Stimulated activated naive CD8-positive, alpha-beta T cell treated with anti-CD3 and anti-CD28 coated beads, Interleukin-15, Interleukin-2, amounts not matched to agents 100 ng/mL and 50 ng/mL, for 24 hours (primary cell): ENCODE measurements around the gene RPTOR.

Experiments used
- H3K27ac Mint-ChIP-seq: one replicate; pipeline ENCODE4 v1.8.0; 2021; ENCODE audit warnings: mild to moderate bottlenecking, mixed read lengths
- H3K27me3 Mint-ChIP-seq: one replicate; pipeline ENCODE4 v1.8.0; 2021; ENCODE audit warnings: mixed read lengths
- H3K36me3 Mint-ChIP-seq: one replicate; pipeline ENCODE4 v1.8.0; 2021; ENCODE audit warnings: low read depth, mixed read lengths
- H3K4me1 Mint-ChIP-seq: one replicate; pipeline ENCODE4 v1.8.0; 2021; ENCODE audit warnings: low read depth, mixed read lengths
- H3K4me3 Mint-ChIP-seq: one replicate; pipeline ENCODE4 v1.8.0; 2021; ENCODE audit warnings: mild to moderate bottlenecking, mixed read lengths
- H3K9me3 Mint-ChIP-seq: one replicate; pipeline ENCODE4 v1.8.0; 2021; ENCODE audit warnings: mixed read lengths

RPTOR gene

DNA sequence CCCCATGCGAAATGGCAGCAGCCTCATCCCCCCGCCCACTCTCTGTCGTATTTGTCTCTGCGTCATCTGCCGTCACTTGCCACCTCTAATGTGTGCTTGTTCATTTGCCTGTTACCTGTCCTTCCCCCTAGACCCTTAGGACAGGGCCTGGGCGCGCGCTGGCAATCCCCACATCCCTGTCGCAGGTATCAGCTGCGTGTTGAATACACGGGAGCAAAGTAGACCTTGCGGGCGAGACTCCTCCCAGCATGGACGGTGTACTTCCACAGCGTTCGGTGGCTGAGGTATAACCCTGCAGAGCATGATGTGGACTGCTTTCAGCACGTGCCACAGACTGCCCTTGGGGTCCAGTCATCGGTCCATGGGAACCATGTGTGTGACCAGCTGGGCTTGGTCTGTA, 276.9 kb downstream of the RPTOR start:
- peaks cover 39% of the 10 kb centered on the region for H3K36me3 Mint-ChIP-seq

DNA sequence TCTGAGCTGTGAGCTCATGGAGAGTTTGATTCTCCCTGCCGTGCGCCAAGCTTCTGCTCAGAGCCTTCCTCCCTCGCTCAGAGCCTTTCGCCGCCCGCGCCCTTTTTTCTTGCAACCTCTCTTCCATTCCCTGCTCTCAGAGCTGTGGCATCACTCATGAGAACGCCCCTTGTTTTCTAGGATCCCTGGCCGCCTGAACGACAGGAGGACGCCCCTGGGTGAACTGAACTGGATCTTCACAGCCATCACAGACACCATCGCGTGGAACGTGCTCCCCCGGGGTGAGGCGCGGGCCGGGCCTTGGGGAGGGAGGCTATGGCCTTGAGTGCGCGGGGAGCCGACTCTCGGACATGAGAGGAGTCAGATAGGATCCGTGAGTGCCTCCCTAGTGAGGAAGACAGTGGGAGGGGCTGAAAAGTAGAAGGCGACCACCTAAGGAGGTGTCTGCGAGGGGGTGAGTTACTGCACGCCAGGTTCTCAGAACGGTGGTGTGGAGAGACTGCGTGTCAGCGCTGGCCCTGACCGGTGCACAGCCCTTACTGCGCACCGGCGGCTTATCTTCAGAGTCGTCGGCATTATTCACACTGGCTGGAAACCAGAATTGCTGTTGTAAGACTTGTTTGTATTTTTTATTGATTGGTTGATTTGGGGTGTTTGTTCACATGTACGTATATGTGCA, 277.5 kb downstream of the RPTOR start:
- Mint-ChIP-seq H3K4me3 (no peak overlapping the region), H3K9me3 (no peaks in the 10 kb centered on the region), H3K4me1 (peaks cover 44% of the 10 kb centered on the region), H3K27me3 (no peaks in the 10 kb centered on the region), H3K27ac (no peak overlapping the region), H3K36me3 (peaks cover 44% of the 10 kb centered on the region)

More for the DNA sequence above, 276.9 kb downstream of the RPTOR start:
- no peaks in the 10 kb centered on the region for H3K9me3 Mint-ChIP-seq
- H3K27ac Mint-ChIP-seq: peak overlapping the region; percentile 49
- H3K27me3 Mint-ChIP-seq: no peaks in the 10 kb centered on the region
- peaks cover 39% of the 10 kb centered on the region for H3K4me1 Mint-ChIP-seq
- no peak overlapping the region for H3K4me3 Mint-ChIP-seq

DNA sequence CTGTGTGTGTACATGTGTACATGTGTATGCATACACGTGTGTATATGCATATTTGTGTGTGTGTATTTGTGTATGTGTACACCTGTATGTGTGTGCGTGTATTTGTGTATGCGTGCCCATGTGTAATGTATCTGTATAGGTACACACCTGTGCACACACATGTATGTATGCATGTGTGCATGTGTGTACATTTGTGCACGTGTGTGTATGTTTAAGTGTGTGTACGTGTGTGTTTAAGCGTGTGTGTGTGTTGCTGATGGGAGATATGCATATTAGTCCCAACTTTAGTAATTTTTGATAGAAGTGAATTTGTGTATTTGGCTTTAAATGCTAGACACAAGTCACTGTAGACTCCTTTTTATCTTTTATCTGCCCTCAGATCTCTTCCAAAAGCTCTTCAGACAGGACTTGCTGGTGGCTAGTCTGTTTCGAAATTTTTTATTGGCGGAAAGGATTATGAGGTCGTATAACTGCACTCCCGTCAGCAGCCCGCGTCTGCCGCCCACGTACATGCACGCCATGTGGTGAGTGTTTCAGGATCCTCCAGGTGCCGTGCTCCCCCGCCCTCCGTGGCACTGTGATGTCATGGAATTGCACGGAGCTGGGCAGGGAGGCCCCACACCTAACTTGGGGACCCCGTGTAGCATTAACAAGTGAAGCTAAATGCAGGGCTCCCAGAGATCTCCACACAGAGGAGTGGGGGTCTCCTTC, 278.2 kb downstream of the RPTOR start:
- Mint-ChIP-seq H3K9me3 (no peaks in the 10 kb centered on the region), H3K27ac (peak overlapping the region; percentile 31), H3K36me3 (peaks cover 50% of the 10 kb centered on the region), H3K27me3 (no peaks in the 10 kb centered on the region), H3K4me1 (peaks cover 46% of the 10 kb centered on the region), H3K4me3 (no peak overlapping the region)

DNA sequence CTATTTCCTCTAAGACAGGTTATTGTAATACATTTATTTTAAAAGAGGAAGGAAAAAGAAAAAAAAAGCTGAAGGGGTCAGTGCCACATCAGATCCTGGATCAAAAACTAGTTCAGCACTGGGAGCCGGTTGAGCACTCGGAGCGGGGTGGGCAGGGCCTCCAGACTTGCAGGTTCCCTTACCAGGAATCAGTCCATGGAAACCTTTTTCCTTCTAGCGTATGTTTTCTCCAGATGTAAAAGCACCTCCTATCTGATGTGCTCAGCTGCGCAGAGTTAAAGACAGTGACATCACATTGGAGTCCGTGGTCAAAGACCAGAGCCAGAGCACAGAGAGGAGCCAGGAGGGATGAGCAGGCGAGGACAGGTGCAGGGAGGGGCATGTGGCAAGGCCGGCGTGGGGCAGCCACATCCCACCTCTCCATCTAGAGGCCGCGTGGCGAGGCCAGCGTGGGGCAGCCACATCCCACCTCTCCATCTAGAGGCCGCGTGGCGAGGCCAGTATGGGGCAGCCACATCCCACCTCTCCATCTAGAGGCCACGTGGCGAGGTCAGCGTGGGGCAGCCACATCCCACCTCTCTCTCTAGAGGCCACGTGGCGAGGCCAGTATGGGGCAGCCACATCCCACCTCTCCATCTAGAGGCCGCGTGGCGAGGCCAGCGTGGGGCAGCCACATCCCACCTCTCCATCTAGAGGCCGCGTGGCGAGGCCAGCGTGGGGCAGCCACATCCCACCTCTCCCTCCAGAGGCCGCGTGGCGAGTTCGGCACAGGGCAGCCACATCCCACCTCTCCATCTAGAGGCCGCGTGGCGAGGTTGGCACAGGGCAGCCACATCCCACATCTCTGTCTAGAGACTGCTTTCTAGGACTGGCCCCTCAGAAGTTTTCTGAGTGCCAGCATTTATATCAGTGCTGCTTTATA, 280.2 kb downstream of the RPTOR start:
- peaks cover 50% of the 10 kb centered on the region for H3K36me3 Mint-ChIP-seq
- H3K27me3 Mint-ChIP-seq: no peaks in the 10 kb centered on the region
- peaks cover 32% of the 10 kb centered on the region for H3K4me1 Mint-ChIP-seq
- H3K4me3 Mint-ChIP-seq: no peak overlapping the region
- no peak overlapping the region for H3K27ac Mint-ChIP-seq
- no peaks in the 10 kb centered on the region for H3K9me3 Mint-ChIP-seq

DNA sequence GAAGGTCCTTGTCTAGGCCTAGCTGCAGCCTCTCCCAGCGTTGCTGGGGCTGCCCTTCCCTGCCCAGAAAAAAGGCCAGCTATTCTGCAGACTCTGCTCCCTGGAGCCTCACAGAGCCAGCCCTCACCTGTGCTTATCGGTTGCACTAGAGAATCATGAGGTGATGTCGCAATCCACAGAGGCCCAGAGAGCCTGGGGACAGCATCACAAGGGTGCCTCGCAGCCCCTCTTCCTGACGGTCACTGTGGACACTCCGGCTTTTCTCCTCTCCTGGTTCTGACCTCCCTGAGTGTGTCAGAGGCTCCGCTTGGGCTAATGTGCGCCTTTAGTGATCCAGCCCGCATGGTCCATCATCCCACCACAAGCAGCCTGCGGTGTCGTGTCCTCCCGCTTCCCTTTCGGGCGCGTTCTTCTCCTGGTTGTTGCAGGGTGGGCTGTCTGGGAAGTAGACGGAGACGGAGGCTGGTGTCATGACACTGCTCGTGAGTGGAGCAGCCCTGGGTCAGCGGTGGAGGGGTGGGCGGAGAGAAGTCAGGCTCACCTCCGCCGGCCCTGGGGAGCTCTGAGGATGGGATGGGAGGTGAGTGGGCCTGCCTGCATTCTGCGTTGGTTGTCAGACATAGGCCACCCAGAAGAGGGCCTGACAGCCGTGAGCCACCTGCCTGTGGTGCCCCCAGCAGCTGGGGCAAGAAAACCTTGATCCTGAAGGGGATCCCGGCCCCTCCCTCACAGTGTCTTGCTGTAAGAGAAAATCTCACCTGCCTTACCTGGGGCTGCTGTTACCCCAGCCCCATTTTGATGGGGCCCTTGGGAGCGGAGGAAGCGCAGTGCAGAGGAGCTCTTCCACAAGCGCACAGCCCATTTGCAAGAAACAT, 281.1 kb downstream of the RPTOR start:
- Mint-ChIP-seq H3K27ac (no peak overlapping the region), H3K9me3 (no peaks in the 10 kb centered on the region), H3K36me3 (peaks cover 57% of the 10 kb centered on the region), H3K27me3 (no peaks in the 10 kb centered on the region), H3K4me1 (peaks cover 26% of the 10 kb centered on the region), H3K4me3 (no peak overlapping the region)

DNA sequence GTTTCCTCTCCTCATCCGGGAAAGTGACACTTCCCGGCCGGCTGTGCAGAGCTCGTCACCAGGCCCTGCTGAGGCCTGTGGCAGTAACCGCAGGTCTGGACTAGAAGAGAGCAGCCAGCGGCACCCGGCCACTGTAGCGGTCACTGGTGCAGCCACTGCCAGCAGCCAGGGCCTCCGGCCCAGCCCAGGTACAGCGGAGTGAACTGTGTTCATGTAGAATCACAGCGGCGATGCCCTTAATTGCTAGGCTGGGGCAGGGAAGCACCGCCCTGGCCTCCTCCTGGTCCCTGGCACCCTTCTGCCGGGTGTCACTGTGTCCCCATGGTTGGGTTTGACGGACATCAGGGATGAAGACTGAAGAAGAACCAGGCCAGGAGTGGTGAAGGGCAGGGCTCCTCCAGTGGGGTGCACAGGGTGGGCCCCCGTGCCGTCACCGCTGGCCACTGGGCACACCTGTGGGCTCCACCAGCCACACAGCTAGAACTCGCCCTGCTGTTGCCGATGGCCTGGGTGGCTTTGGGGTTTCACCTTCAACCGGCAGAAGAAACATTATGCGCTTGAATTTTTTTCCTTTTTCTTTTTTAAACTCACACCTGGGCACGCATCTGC, 281.8 kb downstream of the RPTOR start:
- no peak overlapping the region for H3K4me3 Mint-ChIP-seq
- H3K27me3 Mint-ChIP-seq: no peaks in the 10 kb centered on the region
- peaks cover 61% of the 10 kb centered on the region for H3K36me3 Mint-ChIP-seq
- H3K27ac Mint-ChIP-seq: peak overlapping the region; percentile 74
- H3K9me3 Mint-ChIP-seq: no peaks in the 10 kb centered on the region
- H3K4me1 Mint-ChIP-seq: peaks cover 28% of the 10 kb centered on the region

DNA sequence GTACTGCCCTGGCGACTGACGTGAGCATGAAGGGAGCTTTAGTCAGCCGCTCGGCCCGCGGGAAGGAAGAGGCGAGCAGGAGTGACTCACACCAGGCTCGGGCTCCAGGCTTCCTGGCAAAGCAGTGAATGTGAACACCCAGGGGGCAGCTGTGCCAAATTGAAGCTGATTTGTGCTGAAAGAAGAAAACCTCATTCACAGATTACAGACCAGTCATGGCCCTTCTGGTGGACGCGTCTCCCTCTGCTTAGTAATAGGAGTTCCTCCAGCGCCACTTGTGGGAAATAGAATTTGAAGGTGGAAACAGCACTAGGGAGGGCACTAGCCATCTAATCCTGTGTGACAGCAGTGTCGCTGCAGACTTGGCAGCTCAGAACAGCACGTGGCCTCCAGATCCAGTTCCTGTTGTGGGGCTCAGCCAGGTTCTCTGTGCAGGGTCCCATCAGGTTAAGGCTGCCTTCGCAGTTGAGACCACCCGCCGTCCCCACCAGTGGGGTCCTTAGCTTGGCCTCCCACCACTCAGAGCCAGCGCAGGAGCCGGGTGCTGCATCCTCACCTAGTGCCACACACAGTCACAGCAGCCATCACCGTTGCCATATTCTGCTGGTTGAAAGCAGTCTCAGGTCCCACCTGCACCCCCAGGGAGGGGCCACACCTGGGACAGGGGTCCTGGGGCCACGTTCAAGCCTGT, 282.5 kb downstream of the RPTOR start:
- Mint-ChIP-seq H3K4me1 (peaks cover 35% of the 10 kb centered on the region), H3K27me3 (no peaks in the 10 kb centered on the region), H3K36me3 (peaks cover 54% of the 10 kb centered on the region), H3K4me3 (no peak overlapping the region), H3K27ac (peak overlapping the region; percentile 74), H3K9me3 (no peaks in the 10 kb centered on the region)

DNA sequence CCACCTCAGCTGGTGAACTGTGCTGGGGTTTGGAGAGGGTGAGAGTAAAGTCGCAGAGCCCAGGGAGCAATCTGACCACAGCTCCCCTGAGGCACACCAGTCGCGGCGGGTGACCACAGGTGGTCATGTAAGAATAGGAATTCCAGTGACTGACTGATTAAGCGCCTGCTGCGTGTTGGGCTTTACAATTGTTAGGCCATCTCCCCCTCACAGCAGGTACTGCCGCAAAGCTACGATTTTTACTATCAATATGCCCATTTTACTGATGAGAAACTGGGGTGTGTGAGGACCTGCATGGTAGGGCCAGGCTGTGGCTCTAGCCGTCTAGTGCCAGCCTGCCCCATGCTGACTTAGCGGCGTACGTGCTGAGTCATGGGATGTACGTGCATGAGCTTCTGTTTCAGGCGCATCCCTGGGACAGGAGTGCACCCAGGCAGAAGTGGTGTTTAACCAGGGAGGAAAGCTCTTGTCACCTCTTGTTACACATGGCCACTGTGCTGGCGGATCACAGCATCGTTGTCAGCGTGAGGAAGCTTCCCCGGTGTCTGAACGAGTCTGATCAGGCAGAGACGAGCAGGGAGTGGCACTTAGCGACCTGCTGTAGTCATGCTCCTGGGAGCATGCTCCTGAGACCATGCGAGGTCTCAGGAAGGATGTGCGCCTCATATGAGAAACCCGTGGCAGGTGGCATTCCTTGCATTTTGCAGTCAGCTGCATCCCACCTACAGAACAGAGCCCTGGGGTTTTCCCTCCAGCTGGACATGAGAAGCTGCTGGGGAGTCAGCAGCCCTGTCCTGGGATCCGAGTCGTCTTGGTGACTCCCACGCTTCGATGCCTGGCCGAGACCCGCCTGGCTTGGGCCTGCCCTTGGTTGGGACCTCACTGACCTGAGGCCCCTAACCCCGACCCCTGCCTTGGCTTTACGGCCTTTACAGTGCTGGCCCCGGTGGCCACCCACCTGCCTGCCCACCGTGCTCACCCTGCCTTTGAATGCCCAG, 283.3 kb downstream of the RPTOR start:
- Mint-ChIP-seq H3K4me3 (no peak overlapping the region), H3K9me3 (no peaks in the 10 kb centered on the region), H3K4me1 (peaks cover 39% of the 10 kb centered on the region), H3K27me3 (no peaks in the 10 kb centered on the region), H3K36me3 (peaks cover 46% of the 10 kb centered on the region), H3K27ac (peak overlapping the region; percentile 19)

DNA sequence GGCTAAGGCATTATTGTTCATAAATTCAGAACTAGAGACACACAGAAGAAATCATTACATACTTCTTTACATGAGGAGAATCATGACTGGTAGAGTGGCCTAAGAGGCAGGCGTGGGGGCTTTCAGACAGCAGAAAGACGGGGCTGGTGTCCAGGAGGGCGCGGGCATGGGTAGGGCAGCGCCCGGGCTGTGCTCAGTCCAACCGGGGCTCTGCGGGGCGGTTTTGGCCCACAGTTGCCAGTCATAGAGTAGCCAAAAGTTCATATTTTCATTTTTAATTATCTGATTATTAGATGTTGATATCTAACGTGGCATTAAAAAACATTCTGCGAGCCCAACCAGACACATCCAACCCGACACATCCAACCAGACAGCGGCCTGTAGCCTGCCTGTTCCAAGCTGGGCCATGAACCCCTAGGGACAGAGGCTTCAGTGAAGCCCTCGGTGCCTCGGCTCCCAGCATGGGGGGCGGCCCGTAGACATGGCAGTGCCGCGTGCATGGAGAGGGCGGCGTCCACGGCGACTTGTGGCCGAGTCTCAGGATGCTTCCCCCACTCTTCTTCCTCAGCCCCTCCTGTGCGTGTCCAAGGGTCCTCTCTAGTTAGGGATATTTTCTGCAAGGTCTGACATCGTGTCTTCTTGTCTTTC, 284.7 kb downstream of the RPTOR start:
- Mint-ChIP-seq H3K9me3 (no peaks in the 10 kb centered on the region), H3K27me3 (no peaks in the 10 kb centered on the region), H3K27ac (peak overlapping the region; percentile 51), H3K36me3 (peaks cover 32% of the 10 kb centered on the region), H3K4me3 (no peak overlapping the region), H3K4me1 (peaks cover 51% of the 10 kb centered on the region)

DNA sequence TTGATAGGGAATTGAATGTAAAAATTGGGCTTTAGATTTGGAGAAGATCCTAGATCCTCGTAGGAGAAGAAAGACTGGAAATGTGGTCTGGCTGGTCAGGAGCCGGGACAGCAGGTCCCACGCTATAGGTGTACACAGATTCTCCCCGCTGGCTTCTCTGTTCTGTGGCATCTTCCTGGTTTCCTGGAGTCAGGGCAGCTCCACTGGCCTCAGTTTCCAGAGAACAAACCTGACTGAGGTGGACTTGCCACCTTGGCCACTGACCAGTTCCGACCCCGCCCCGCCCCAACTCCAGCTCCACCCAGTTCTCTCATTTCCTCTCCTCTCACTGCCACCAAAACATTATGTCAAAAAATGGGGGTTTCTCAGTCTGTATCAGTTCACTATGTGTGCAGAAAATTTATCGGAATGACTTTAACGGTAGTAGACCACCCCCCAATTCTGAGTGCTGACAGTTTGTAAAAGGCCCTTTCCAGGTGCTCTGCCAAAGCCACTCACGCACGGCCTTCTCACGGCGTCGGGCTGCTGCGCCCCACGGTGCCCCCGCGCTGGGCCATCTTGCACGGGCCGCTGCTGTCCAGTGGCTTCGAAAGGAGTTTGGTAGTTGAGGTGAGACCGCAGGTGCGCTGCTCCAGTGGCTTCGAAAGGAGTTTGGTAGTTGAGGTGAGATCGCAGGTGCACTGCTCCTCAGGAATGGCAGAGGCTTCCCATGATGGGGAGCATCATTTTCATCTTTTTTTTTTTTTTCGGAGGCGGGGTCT, 285.6 kb downstream of the RPTOR start:
- peak overlapping the region; percentile 51 for H3K27ac Mint-ChIP-seq
- H3K9me3 Mint-ChIP-seq: no peaks in the 10 kb centered on the region
- H3K4me3 Mint-ChIP-seq: no peak overlapping the region
- H3K4me1 Mint-ChIP-seq: peaks cover 53% of the 10 kb centered on the region
- H3K27me3 Mint-ChIP-seq: no peaks in the 10 kb centered on the region
- peaks cover 28% of the 10 kb centered on the region for H3K36me3 Mint-ChIP-seq

DNA sequence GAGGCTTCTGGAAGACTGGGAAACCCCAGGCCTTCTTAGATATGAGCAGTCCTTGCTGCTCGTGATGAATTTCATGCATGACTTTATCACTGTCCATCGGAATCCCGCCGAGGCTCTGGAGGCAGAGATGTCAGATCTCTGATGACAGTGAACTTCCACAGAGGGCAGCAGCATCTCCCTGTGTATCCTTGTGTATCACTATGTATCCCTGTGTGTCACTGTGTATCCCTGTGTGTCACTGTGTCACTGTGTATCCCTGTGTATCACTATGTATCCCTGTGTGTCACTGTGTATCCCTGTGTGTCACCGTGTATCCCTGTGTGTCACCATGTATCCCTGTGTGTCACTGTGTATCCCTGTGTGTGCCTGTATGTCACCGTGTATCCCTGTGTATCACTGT, 286.9 kb downstream of the RPTOR start:
- no peaks in the 10 kb centered on the region for H3K27me3 Mint-ChIP-seq
- H3K9me3 Mint-ChIP-seq: no peaks in the 10 kb centered on the region
- H3K27ac Mint-ChIP-seq: peak overlapping the region; percentile 97
- peaks cover 53% of the 10 kb centered on the region for H3K4me1 Mint-ChIP-seq
- H3K36me3 Mint-ChIP-seq: peaks cover 28% of the 10 kb centered on the region
- H3K4me3 Mint-ChIP-seq: peak overlapping the region; percentile 48

DNA sequence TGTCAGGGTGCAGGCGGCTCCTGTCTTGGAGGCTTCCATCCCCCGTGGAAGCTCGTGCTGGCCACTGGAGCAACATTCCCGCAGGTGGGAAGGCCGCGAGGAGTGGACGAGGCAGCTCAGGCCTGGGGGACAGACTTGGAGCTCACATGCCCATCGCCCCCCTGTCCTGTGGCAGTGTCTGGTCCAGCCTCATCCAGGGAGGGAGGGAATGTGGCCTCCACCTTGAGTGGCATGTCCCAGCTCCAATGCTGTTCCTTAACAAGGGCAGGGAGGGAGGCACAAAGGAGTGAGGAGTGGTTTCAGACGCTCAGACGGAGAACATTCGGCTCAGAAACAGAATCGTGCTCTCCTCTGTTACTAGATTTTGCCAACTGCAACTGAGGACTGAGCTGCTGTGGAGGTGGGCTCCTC, 287.6 kb downstream of the RPTOR start:
- Mint-ChIP-seq H3K27ac (peak overlapping the region; percentile 97), H3K4me3 (peak overlapping the region; percentile 83), H3K27me3 (no peaks in the 10 kb centered on the region), H3K9me3 (no peaks in the 10 kb centered on the region), H3K4me1 (peaks cover 48% of the 10 kb centered on the region), H3K36me3 (peaks cover 22% of the 10 kb centered on the region)
